KMS-11 (cell line): ENCODE measurements around the gene RREB1.

Source experiments
- H2AFZ ChIP-seq: fragments of 200-600 bp; sonication (generic); 2 replicates; pipeline ENCODE4 v1.6.1; 2016; ENCODE audit warnings: antibody characterized with exemption, mixed run types, low read depth
- H3K27ac ChIP-seq: fragments of 200-600 bp; sonication (generic); 2 replicates; pipeline ENCODE4 v1.6.1; 2016; ENCODE audit warnings: mild to moderate bottlenecking, mixed run types
- H3K27me3 ChIP-seq: fragments of 200-600 bp; sonication (generic); 2 replicates; pipeline ENCODE4 v1.6.1; 2017; ENCODE audit warnings: mild to moderate bottlenecking, low read depth, mixed run types, moderate library complexity; ENCODE audit not compliant: insufficient read depth
- H3K36me3 ChIP-seq: fragments of 200-600 bp; sonication (generic); 2 replicates; pipeline ENCODE4 v1.6.1; 2017; ENCODE audit warnings: mild to moderate bottlenecking, mixed run types; ENCODE audit not compliant: insufficient read depth
- H3K4me1 ChIP-seq: fragments of 200-600 bp; sonication (generic); 2 replicates; pipeline ENCODE4 v1.6.1; 2016; ENCODE audit warnings: mild to moderate bottlenecking, low read depth, mixed run types; ENCODE audit not compliant: poor library complexity, severe bottlenecking
- H3K4me2 ChIP-seq: fragments of 200-600 bp; sonication (generic); 2 replicates; pipeline ENCODE4 v1.7.0; 2016; ENCODE audit warnings: mild to moderate bottlenecking, mixed run types
- H3K4me3 ChIP-seq: fragments of 200-600 bp; sonication (generic); IDR thresholded peaks from 2 replicates; pipeline ENCODE4 v1.6.1; 2017; ENCODE audit warnings: low read depth, low read length, mixed read lengths; ENCODE audit not compliant: insufficient read depth
- H3K79me2 ChIP-seq: fragments of 200-600 bp; sonication (generic); 2 replicates; pipeline ENCODE4 v1.6.1; 2016; ENCODE audit warnings: low read depth, mixed run types; ENCODE audit not compliant: insufficient read depth
- H3K9ac ChIP-seq: fragments of 200-600 bp; sonication (generic); 2 replicates; pipeline ENCODE4 v1.6.1; 2016; ENCODE audit warnings: mild to moderate bottlenecking, mixed run types
- H4K20me1 ChIP-seq: fragments of 200-600 bp; sonication (generic); 2 replicates; pipeline ENCODE4 v1.6.1; 2016; ENCODE audit warnings: mild to moderate bottlenecking, mixed run types; ENCODE audit not compliant: insufficient read depth
- CTCF ChIP-seq: fragments of 200-600 bp; sonication (generic); conservative IDR thresholded peaks from 2 replicates; pipeline ENCODE4 v1.6.1; 2017; ENCODE audit warnings: low read depth, mild to moderate bottlenecking, antibody characterized with exemption, low read length, moderate library complexity, mixed read lengths

Gene RREB1

GRCh38 chr6:7062451-7063162 lies 45.2 kb upstream of the RREB1 start:
- Histone ChIP-seq H3K4me1 (peaks cover 6% of the 10 kb centered on the region), H3K27ac (no peak overlapping the region), H2AFZ (no peak overlapping the region), H3K9ac (no peak overlapping the region), H4K20me1 (no peaks in the 10 kb centered on the region), H3K36me3 (no peaks in the 10 kb centered on the region), H3K79me2 (no peaks in the 10 kb centered on the region), H3K4me3 (no peak overlapping the region), H3K27me3 (no peaks in the 10 kb centered on the region), H3K4me2 (no peak overlapping the region)
- TF ChIP-seq CTCF, result no peak

DNA sequence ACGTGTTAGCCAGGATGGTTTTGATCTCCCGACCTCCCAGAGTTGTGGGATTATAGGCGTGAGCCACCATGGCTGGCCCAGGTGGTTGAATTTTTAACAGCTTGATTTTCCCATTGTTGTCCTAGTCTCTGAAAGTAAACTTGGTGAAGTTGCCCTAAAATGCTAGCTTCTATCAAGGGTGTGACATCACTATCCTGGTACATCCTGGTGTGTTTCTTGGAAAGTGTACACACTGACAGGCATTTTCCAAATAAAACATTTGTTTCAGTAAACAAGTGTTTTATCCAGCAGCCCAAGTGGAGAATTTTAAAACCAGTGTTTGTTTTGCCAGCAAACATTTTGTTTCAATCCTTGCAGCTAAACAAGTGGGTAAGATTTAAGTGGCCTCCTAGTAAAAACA lies 40.5 kb upstream of the RREB1 start:
- no peak overlapping the region for H3K4me3 ChIP-seq
- no peak for TF ChIP-seq CTCF
- H3K79me2 ChIP-seq, result no peaks in the 10 kb centered on the region
- H3K4me2 ChIP-seq, result no peak overlapping the region
- H3K27ac ChIP-seq, result no peak overlapping the region
- H3K4me1 ChIP-seq, result no peaks in the 10 kb centered on the region
- H3K36me3 ChIP-seq, result no peaks in the 10 kb centered on the region
- H3K27me3 ChIP-seq, result 0 out of 2 replicates have a peak, but pooled peaks cover 2% of the 10 kb centered on the region
- H3K9ac ChIP-seq, result no peak overlapping the region
- no peaks in the 10 kb centered on the region for H4K20me1 ChIP-seq
- no peak overlapping the region for H2AFZ ChIP-seq

GRCh38 chr6:7071405-7071804 lies 36.4 kb upstream of the RREB1 start:
- H3K9ac ChIP-seq, result no peak overlapping the region
- no peaks in the 10 kb centered on the region for H4K20me1 ChIP-seq
- no peak overlapping the region for H2AFZ ChIP-seq
- H3K4me1 ChIP-seq, result peaks cover 18% of the 10 kb centered on the region
- peaks cover 9% of the 10 kb centered on the region for H3K27me3 ChIP-seq
- H3K79me2 ChIP-seq, result no peaks in the 10 kb centered on the region
- TF ChIP-seq CTCF, result no peak
- no peak overlapping the region for H3K4me2 ChIP-seq
- H3K36me3 ChIP-seq, result no peaks in the 10 kb centered on the region
- H3K27ac ChIP-seq, result no peak overlapping the region
- no peak overlapping the region for H3K4me3 ChIP-seq

GRCh38 chr6:7073082-7073820 lies 34.5 kb upstream of the RREB1 start:
- peaks cover 9% of the 10 kb centered on the region for H3K27me3 ChIP-seq
- peak overlapping the region; percentile 54 for H3K4me2 ChIP-seq
- TF ChIP-seq CTCF, result no peak
- H3K9ac ChIP-seq, result no peak overlapping the region
- H3K79me2 ChIP-seq, result no peaks in the 10 kb centered on the region
- H4K20me1 ChIP-seq, result no peaks in the 10 kb centered on the region
- no peak overlapping the region for H3K4me3 ChIP-seq
- no peak overlapping the region for H3K27ac ChIP-seq
- no peaks in the 10 kb centered on the region for H3K36me3 ChIP-seq
- no peak overlapping the region for H2AFZ ChIP-seq
- H3K4me1 ChIP-seq, result peaks cover 18% of the 10 kb centered on the region
